Memory B cell (primary cell): ENCODE measurements around the gene TMEM223.
"Not testable (repeated sequence)": the region's sequence is repeated elsewhere in the genome, so short reads cannot be mapped to it uniquely, and the experiment has no call there.

Experiments used
- ATAC-seq: fragments of 150-1000 bp; cut with Tn5 transposase; 2 replicates; pipeline ENCODE4 v1.10.0; 2021; ENCODE audit warnings: low read depth, mild to moderate bottlenecking, moderate library complexity
- DNase-seq, 2 donors: peaks; one replicate each; pipeline ENCODE4 v3.0.0; 2022; ENCODE audit warnings: low spot score in 2 of 2
- H3K27ac Mint-ChIP-seq: one replicate; pipeline ENCODE4 v1.8.0; 2022; ENCODE audit warnings: mild to moderate bottlenecking, moderate library complexity, mixed read lengths
- H3K27me3 Mint-ChIP-seq: one replicate; pipeline ENCODE4 v1.8.0; 2022; ENCODE audit warnings: mixed read lengths
- H3K36me3 Mint-ChIP-seq: one replicate; pipeline ENCODE4 v1.8.0; 2022; ENCODE audit warnings: mild to moderate bottlenecking, mixed read lengths
- H3K4me1 Mint-ChIP-seq: one replicate; pipeline ENCODE4 v1.8.0; 2022; ENCODE audit warnings: mixed read lengths
- H3K4me3 Mint-ChIP-seq: one replicate; pipeline ENCODE4 v1.8.0; 2022; ENCODE audit warnings: mild to moderate bottlenecking, moderate library complexity, mixed read lengths
- H3K9me3 Mint-ChIP-seq: one replicate; pipeline ENCODE4 v1.8.0; 2022; ENCODE audit warnings: mixed read lengths

TMEM223 gene, protein sequence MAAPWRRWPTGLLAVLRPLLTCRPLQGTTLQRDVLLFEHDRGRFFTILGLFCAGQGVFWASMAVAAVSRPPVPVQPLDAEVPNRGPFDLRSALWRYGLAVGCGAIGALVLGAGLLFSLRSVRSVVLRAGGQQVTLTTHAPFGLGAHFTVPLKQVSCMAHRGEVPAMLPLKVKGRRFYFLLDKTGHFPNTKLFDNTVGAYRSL

DNA sequence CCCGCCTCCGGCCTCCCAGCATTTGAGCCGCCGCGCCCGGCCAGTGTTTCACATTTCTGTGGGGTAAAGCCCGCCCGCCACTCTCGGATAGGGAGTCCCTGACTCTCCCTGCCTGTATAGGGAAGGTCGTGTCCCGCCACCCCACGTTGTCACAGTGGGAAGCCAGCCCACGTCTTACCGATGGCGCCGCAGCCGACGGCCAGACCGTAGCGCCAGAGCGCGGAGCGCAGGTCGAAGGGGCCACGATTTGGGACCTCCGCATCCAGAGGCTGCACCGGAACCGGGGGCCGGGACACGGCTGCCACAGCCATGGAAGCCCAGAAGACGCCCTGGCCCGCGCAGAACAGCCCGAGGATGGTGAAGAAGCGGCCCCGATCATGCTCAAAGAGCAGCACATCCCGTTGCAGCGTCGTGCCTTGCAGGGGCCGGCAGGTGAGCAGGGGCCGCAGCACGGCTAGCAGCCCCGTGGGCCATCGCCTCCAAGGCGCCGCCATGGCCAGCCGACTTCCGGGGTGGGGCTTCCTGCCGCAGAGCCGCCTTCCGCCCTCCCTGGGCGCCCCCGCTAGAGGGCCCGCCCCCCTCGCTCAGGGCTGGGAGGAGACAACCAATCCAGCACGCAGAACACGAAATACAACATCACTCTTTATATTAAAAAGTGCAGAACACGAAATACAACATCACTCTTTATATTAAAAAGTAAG, at the start of gene TMEM223:
TMEM223 (minus strand) TSS at position 506 of the 701 bp plus-strand sequence; CDS start at position 494, 12 bp downstream.
- Mint-ChIP-seq H3K9me3 (no peaks in the 10 kb centered on the region), H3K4me1 (peaks cover 34% of the 10 kb centered on the region), H3K36me3 (peaks cover 19% of the 10 kb centered on the region), H3K27me3 (no peaks in the 10 kb centered on the region), H3K4me3 (peak within 1 kb of the TSS; percentile 88), H3K27ac (peak within 1 kb of the TSS; percentile 83)
- peak; percentile 71 for ATAC-seq
- DNase-seq: peak; percentile 81 to 84

DNA sequence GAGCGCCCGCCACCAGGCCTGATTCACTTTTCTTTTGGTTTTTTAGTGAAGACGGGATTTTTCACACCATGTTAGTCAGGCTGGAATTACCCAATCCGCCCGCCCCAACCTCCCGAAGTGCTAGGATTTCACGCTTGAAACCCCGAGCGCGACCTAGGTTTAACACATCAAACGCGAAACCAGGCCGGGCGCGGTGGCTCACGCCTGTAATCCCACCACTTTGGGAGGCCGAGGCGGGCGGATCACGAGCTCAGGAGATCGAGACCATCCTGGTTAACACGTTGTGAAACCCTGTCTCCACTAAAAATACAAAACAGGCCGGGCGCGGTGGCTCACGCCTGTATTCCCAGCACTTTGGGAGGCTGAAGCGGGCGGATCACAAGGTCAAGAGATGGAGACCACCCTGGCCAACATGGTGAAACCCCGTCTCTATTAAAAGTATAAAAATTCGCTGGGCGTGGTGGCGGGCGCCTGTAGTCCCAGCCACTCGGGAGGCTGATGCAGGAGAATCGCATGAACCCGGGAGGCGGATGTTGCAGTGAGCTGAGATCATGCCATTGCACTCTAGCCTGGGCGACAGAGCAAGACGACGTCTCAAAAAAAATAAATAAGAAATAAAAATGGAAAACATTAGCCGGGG, 49.0 kb upstream of the TMEM223 start:
- H3K27me3 Mint-ChIP-seq, H3K36me3 Mint-ChIP-seq, H3K4me3 Mint-ChIP-seq, H3K9me3 Mint-ChIP-seq, H3K27ac Mint-ChIP-seq: not testable (repeated sequence)
- peaks cover 14% of the 10 kb centered on the region for H3K4me1 Mint-ChIP-seq
- ATAC-seq (peak; percentile 30), DNase-seq (peak; percentile 71 to 78)

GRCh38 chr11:62839050-62839945, 47.5 kb upstream of the TMEM223 start, which contains the start of gene WDR74:
WDR74 (minus strand) TSS chr11:62839590; CDS start chr11:62839570, 20 bp downstream.
- Mint-ChIP-seq H3K36me3 (peaks cover 16% of the 10 kb centered on the region), H3K27me3 (no peaks in the 10 kb centered on the region), H3K27ac (no peak within 1 kb of the TSS), H3K4me1 (peaks cover 17% of the 10 kb centered on the region), H3K4me3 (no peak within 1 kb of the TSS), H3K9me3 (no peaks in the 10 kb centered on the region)
- ATAC-seq (peak; percentile 52), DNase-seq (peak; percentile 80 to 84)

GRCh38 chr11:62835336-62835735, 43.5 kb upstream of the TMEM223 start:
- peaks cover 30% of the 10 kb centered on the region for H3K4me1 Mint-ChIP-seq
- no peak overlapping the region for H3K27ac Mint-ChIP-seq
- H3K4me3 Mint-ChIP-seq: no peak overlapping the region
- H3K27me3 Mint-ChIP-seq: no peaks in the 10 kb centered on the region
- ATAC-seq: no peak
- DNase-seq: no peak
- H3K9me3 Mint-ChIP-seq: no peaks in the 10 kb centered on the region
- H3K36me3 Mint-ChIP-seq: peaks cover 20% of the 10 kb centered on the region

GRCh38 chr11:62832336-62833234, 40.8 kb upstream of the TMEM223 start, which contains the start of gene TEX54:
TEX54 (minus strand) TSS chr11:62832841.
- no peak for DNase-seq
- Mint-ChIP-seq H3K4me1 (peaks cover 28% of the 10 kb centered on the region), H3K36me3 (peaks cover 20% of the 10 kb centered on the region), H3K27me3 (no peaks in the 10 kb centered on the region), H3K27ac (peak within 1 kb of the TSS; percentile 95), H3K9me3 (no peaks in the 10 kb centered on the region), H3K4me3 (peak within 1 kb of the TSS; percentile 88)
- ATAC-seq: peak; percentile 2

- Mint-ChIP-seq H3K4me3 (peak within 1 kb of the TSS; percentile 88), H3K9me3 (no peaks in the 10 kb centered on the region), H3K36me3 (peaks cover 21% of the 10 kb centered on the region), H3K4me1 (peaks cover 30% of the 10 kb centered on the region), H3K27me3 (no peaks in the 10 kb centered on the region), H3K27ac (peak within 1 kb of the TSS; percentile 95)
- ATAC-seq (peak; percentile 88), DNase-seq (peak; percentile 98 to 99)
Observed at GRCh38 chr11:62831520-62832335, 39.9 kb upstream of the TMEM223 start, which contains the start of gene STX5. STX5 (minus strand) TSS chr11:62832051; CDS start chr11:62831243, 808 bp downstream.

DNA sequence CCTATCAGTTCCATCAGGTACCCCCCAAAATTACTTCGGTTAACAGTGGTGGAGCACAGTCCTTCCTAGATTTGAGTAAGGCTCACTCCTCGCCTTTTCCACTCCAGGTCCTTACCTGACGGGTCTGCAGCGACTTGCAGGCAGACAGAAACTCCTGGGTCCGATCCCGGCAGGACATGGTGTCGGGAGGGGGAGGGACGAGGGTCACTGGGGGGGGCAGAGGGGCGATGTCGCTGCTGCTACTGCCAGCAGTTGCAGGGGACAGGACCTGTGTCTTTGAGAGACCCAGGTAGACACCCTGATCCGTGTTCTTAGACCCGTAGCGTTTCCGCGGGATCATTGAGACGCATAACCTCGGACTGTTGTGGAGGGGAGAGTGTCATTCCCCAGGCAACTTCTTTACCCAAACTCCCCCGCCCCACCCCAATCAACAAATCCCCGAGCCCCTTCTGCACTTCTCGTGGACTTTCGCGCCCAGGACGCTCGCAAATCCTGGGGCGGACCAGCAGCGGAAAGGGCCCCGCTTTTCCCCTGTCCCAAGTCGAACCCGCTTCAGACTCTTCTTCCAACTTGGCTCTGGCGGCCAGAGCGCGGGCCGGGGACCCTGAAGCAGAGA, 39.2 kb upstream of the TMEM223 start:
- DNase-seq (no peak), ATAC-seq (no peak)
- Mint-ChIP-seq H3K4me1 (peaks cover 27% of the 10 kb centered on the region), H3K36me3 (peaks cover 18% of the 10 kb centered on the region), H3K27ac (peak overlapping the region; percentile 95), H3K4me3 (peak overlapping the region; percentile 88), H3K27me3 (no peaks in the 10 kb centered on the region), H3K9me3 (no peaks in the 10 kb centered on the region)

- H3K9me3 Mint-ChIP-seq, H3K4me3 Mint-ChIP-seq, DNase-seq, H3K27ac Mint-ChIP-seq, ATAC-seq, H3K27me3 Mint-ChIP-seq: not testable (repeated sequence)
- Mint-ChIP-seq H3K4me1 (peaks cover 19% of the 10 kb centered on the region), H3K36me3 (peaks cover 20% of the 10 kb centered on the region)
Observed at GRCh38 chr11:62828130-62828529, 36.3 kb upstream of the TMEM223 start.

DNA sequence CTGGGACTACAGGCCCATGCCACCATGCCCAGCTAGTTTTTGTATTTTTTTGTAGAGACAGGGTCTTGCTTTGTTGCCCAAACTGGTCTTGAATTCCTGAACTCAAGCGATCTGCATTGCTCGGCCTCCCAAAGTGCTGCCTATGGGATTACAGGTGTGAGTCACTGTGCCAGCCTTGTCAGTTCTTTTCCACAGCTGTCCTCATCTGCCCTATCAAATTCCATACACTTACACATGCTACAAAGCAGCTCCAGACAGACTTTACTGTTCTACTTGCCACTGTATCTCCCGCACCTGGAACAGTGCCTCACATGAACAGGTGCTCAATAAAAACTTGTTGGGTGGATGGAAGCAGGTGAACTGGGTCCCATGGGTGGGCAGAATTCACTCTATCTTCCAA, 31.9 kb upstream of the TMEM223 start:
- Mint-ChIP-seq H3K4me1 (peaks cover 4% of the 10 kb centered on the region), H3K36me3 (peaks cover 28% of the 10 kb centered on the region), H3K9me3 (no peaks in the 10 kb centered on the region), H3K4me3 (no peak overlapping the region), H3K27ac (peak overlapping the region; percentile 0), H3K27me3 (no peaks in the 10 kb centered on the region)
- ATAC-seq (no peak), DNase-seq (no peak)

GRCh38 chr11:62817129-62817528, 25.3 kb upstream of the TMEM223 start:
- ATAC-seq (no peak), DNase-seq (no peak)
- H3K36me3 Mint-ChIP-seq: peaks cover 10% of the 10 kb centered on the region
- no peaks in the 10 kb centered on the region for H3K9me3 Mint-ChIP-seq
- no peaks in the 10 kb centered on the region for H3K4me1 Mint-ChIP-seq
- H3K27ac Mint-ChIP-seq: no peak overlapping the region
- H3K27me3 Mint-ChIP-seq: no peaks in the 10 kb centered on the region
- no peak overlapping the region for H3K4me3 Mint-ChIP-seq

DNA sequence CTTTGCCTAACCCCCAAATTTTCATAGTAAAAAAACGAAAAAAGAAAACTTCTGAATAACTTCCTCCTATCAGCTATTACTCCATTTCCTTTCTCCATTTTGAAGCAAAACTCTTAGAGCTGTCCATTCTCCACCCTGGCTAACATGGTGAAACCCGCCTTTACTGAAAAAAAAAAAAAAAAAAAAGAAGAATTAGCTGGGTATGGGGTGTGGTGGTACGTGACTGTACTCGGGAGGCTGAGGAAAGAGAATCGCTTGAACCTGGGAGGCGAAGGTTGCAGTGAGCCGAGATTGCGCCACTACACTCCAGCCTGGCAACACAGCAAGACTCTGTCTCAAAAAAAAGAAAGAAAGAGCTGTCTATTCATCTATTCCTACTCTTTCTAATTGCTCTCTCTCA, 24.8 kb upstream of the TMEM223 start:
- no peak for DNase-seq
- H3K27ac Mint-ChIP-seq: no peak overlapping the region
- H3K4me1 Mint-ChIP-seq: no peaks in the 10 kb centered on the region
- peaks cover 10% of the 10 kb centered on the region for H3K36me3 Mint-ChIP-seq
- no peaks in the 10 kb centered on the region for H3K9me3 Mint-ChIP-seq
- ATAC-seq: no peak
- H3K4me3 Mint-ChIP-seq: no peak overlapping the region
- H3K27me3 Mint-ChIP-seq: no peaks in the 10 kb centered on the region

GRCh38 chr11:62811659-62812058, 19.9 kb upstream of the TMEM223 start:
- no peak overlapping the region for H3K4me3 Mint-ChIP-seq
- ATAC-seq (no peak), DNase-seq (no peak)
- no peaks in the 10 kb centered on the region for H3K27me3 Mint-ChIP-seq
- H3K27ac Mint-ChIP-seq: no peak overlapping the region
- no peaks in the 10 kb centered on the region for H3K9me3 Mint-ChIP-seq
- peaks cover 1% of the 10 kb centered on the region for H3K36me3 Mint-ChIP-seq
- peaks cover 5% of the 10 kb centered on the region for H3K4me1 Mint-ChIP-seq
